Duodenal mucosa (tissue), 2 donors: ENCODE measurements around the gene GAB4.

ENCODE experiments used
- H3K27ac ChIP-seq: one replicate; pipeline ENCODE4 v1.7.0; 2013; ENCODE audit warnings: low read depth, low read length
- H3K27me3 ChIP-seq, 2 donors: one replicate each; pipeline ENCODE4 v1.7.0; 2013; ENCODE audit warnings: low read length in 2 of 2, control low read depth in 1 of 2; ENCODE audit not compliant: insufficient read depth in 2 of 2, control insufficient read depth in 1 of 2
- H3K36me3 ChIP-seq, 2 donors: one replicate each; pipeline ENCODE4 v1.7.0; 2013; ENCODE audit warnings: low read length in 2 of 2, control low read depth in 1 of 2; ENCODE audit not compliant: insufficient read depth in 2 of 2, control insufficient read depth in 1 of 2
- H3K4me1 ChIP-seq, 2 donors: one replicate each; pipeline ENCODE4 v1.7.0; 2013; ENCODE audit warnings: low read length in 2 of 2, control low read depth in 1 of 2; ENCODE audit not compliant: insufficient read depth in 2 of 2, control insufficient read depth in 1 of 2
- H3K4me3 ChIP-seq, 2 donors: one replicate each; pipeline ENCODE4 v1.7.0; 2013; ENCODE audit warnings: low read length in 2 of 2, low read depth in 1 of 2
- H3K9ac ChIP-seq, 2 donors: one replicate each; pipeline ENCODE4 v1.7.0; 2013; ENCODE audit warnings: low read length in 2 of 2, low read depth in 1 of 2
- H3K9me3 ChIP-seq, 2 donors: one replicate each; pipeline ENCODE4 v1.7.0; 2013; ENCODE audit warnings: low read length in 2 of 2, control low read depth in 1 of 2; ENCODE audit not compliant: control insufficient read depth in 1 of 2

Gene GAB4

DNA sequence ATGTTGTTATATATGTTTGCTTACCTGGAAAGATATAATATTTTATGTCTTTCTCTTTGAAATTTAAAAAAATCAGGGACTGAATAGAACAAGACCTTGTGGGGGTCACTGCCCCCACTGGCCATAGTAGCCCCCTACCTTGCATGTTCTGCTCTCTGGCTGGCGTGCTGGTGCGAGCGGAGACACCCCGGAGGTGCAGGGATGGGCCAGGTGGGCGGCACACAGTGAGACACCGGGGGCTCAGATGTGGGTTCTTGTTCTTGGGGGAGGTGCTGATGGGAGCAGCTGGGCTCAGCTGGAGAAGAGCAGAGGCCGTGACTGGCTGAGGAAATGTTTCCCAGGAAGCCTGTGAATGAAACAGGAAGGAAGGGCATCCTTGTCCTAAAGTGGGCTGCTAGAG, 20.2 kb downstream of the GAB4 start:
- Histone ChIP-seq H3K9ac (no peak overlapping the region), H3K27me3 (no peaks in the 10 kb centered on the region), H3K36me3 (no peaks in the 10 kb centered on the region), H3K4me1 (no peaks in the 10 kb centered on the region), H3K4me3 (no peak overlapping the region), H3K9me3 (peaks cover 7 to 12% of the 10 kb centered on the region in 2 donors), H3K27ac (no peak overlapping the region)

DNA sequence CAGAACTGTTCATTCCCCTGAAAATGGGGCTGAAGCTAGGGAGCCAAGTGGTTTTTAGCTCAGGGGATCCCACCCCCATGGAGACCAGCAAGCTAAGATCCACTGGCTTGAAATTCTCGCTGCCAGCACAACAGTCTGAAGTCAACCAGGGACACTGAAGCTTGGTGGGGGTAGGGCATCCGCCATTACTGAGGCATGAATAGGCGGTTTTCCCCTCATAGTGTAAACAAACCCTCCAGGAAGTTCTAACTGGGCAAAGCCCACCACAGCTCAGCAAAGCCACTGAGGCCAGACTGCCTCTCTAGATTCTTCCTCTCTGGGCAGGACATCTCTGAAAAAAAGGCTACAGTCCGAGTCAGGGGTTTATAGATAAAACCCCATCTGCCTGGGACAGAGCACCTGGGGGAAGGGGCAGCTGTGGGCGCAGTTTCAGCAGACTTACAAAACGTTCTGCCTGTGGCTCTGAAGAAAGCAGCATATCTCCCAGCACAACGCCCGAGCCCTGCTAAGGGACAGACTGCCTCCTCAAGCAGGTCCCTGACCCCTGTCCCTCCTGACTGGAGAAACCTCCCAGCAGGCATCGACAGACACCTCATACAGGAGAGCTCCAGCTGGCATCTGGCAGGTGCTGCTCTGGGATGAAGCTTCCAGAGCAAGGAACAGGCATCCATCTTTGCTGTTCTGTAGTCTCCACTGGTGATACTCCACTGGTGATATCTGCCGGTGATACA, 32.7 kb downstream of the GAB4 start:
- Histone ChIP-seq H3K9me3 (no peaks in the 10 kb centered on the region), H3K4me3 (no peak overlapping the region), H3K27me3 (no peaks in the 10 kb centered on the region), H3K9ac (no peak overlapping the region), H3K36me3 (no peaks in the 10 kb centered on the region), H3K4me1 (no peaks in the 10 kb centered on the region), H3K27ac (no peak overlapping the region)

DNA sequence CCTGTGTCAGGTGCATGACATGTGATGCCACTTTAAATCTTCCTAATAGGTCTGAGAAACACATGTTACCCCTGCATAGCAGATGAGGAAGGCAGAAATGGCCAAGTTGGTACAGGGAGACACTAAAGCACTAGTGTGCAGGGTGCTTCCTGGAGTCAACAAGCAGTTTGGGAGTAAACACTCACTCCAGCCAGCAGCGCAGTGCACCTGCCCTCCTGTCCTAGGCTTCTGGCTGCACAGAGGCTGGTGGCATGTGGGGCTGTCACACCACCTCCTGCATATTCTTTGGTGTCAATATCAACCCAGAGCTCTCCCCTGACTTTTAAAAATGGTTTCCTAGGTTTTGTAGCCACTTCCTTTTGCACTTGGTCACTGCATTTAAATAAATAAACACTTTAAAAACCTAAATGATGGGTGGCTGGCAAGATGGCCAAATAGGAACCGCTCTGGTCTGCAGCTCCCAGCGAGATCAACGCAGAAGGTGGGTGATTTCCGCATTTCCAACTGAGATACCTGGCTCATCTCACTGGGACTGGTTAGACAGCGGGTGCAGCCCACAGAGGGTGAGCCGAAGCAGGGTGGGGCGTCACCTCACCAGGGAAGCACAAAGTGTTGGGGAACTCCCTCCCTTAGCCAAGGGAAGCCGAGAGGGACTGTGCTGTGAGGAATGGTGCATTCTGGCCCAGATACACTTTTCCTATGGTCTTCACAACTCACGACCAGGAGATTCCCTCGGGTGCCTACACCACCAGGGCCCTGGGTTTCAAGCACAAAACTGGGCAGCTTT, 33.5 kb downstream of the GAB4 start:
- H3K4me3 ChIP-seq = no peak overlapping the region
- H3K36me3 ChIP-seq = no peaks in the 10 kb centered on the region
- no peaks in the 10 kb centered on the region for H3K9me3 ChIP-seq
- H3K27ac ChIP-seq = no peak overlapping the region
- no peaks in the 10 kb centered on the region for H3K27me3 ChIP-seq
- no peaks in the 10 kb centered on the region for H3K4me1 ChIP-seq
- no peak overlapping the region for H3K9ac ChIP-seq

DNA sequence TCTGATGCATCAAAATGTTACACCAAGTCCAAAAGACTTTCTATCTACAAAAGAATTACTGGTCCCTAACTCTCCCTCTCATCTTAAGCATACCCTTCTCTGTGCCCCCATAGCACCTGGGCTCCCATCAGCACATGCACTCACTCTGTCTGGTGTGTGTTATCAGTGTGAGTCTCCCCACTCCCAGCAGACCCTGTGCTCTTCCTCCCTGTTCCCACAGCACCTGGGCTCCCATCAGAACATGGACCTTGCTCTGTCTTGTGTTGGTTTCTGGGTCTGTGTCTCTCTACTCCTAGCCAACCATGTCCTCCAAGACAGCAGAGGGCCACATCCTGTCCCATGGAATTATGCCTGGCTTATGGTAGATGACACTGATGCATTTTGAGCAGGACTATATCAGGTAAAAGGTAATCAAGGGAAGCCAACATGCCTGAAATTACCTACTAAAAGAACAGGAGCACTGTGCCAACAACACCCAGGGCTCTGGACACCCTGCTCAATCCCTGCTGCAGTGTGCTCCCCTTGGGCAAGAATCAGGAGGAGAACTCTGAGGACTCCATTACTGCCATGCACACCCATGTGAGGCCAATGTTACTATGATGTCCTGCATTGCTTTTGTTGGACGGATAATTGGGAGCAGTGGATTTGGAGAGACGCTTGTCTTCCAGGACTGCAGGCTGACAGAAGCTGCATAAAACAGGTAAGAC, 34.3 kb downstream of the GAB4 start:
- no peak overlapping the region for H3K4me3 ChIP-seq
- H3K4me1 ChIP-seq = no peaks in the 10 kb centered on the region
- no peaks in the 10 kb centered on the region for H3K36me3 ChIP-seq
- no peak overlapping the region for H3K9ac ChIP-seq
- no peaks in the 10 kb centered on the region for H3K9me3 ChIP-seq
- no peaks in the 10 kb centered on the region for H3K27me3 ChIP-seq
- no peak overlapping the region for H3K27ac ChIP-seq

DNA sequence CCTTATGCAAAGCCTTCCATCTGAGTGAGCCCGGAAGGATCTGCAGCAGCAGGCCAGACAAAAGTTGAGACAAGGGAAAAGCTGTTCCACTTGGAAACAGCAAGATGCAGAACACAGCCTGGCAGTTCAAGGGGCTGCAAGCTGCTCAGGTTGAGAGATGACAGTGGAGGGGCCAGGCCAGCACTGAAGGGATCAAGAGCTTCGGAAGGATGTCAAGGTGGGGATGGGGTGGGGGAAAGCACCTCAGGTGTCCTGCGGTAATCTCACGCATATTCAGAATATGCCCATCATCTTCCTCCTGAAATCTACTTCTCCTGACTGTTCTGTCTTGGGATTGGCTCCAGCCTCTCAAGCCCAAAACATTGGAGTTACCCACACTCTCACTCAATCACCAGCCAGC, 35.7 kb downstream of the GAB4 start:
- no peak overlapping the region for H3K4me3 ChIP-seq
- no peak overlapping the region for H3K27ac ChIP-seq
- H3K27me3 ChIP-seq = no peaks in the 10 kb centered on the region
- no peaks in the 10 kb centered on the region for H3K4me1 ChIP-seq
- no peaks in the 10 kb centered on the region for H3K9me3 ChIP-seq
- no peaks in the 10 kb centered on the region for H3K36me3 ChIP-seq
- no peak overlapping the region for H3K9ac ChIP-seq

DNA sequence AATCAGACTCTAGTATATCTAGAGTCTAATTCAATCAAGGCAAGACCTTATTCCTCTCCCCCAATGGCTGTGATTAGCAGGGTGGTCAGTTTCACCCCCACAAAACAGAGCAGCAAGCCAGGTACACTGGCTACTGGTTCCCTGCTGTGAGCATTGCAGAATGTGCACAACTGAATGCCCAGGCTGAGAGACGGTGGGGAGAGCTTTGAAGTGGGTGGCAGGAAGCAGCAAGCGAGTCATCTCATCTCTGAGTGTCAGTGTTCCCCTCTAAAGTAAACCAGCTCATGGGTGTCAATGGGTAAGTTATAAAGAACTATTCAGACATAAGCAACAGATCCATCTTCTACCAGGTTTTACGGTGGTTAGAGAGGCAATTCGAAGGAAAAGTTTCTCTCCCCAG, 37.6 kb downstream of the GAB4 start:
- no peaks in the 10 kb centered on the region for H3K9me3 ChIP-seq
- no peaks in the 10 kb centered on the region for H3K27me3 ChIP-seq
- H3K9ac ChIP-seq = no peak overlapping the region
- H3K4me1 ChIP-seq = no peaks in the 10 kb centered on the region
- H3K36me3 ChIP-seq = no peaks in the 10 kb centered on the region
- H3K4me3 ChIP-seq = no peak overlapping the region
- H3K27ac ChIP-seq = no peak overlapping the region

DNA sequence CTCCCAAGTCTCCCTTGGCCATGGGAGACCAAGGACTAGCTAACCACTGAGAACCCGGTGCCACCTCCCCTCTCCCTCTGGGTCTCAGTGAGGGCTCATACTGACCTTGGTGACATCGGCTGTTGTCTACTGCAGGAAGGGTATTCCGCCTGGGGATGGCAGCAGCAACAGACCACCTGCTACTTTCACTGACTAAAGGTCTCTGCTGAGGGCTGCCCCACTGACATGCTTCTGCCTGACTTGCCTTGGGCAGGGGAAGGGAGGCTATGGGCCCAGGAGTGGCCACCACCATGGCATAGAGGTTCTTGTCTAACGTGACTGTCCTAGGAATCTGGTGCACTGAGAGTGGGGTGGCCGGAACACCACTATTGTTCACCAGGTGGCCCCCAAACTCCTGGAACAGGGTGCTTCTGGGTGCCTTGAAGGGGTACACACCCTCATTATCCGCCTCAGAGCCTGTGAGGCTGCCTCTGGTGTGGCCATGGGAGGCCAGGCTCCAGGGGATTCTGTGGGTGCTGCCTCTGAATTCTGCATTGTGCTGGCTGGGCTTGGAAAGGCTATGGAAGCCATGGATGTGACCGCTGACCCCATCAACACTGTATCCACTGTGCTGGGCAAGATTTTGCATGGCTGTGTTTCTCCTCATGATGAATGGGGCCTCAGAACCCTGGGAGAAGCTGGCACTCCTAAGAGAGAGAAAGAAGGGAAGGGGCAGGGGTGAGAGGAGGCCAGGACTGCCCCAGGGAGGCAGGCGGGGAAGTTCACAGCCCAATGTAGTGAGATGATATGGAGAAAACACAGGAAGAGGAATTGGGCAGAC, 38.3 kb downstream of the GAB4 start:
- H3K27ac ChIP-seq = no peak overlapping the region
- no peaks in the 10 kb centered on the region for H3K27me3 ChIP-seq
- H3K4me3 ChIP-seq = no peak overlapping the region
- H3K9me3 ChIP-seq = no peaks in the 10 kb centered on the region
- no peak overlapping the region for H3K9ac ChIP-seq
- no peaks in the 10 kb centered on the region for H3K4me1 ChIP-seq
- no peaks in the 10 kb centered on the region for H3K36me3 ChIP-seq

DNA sequence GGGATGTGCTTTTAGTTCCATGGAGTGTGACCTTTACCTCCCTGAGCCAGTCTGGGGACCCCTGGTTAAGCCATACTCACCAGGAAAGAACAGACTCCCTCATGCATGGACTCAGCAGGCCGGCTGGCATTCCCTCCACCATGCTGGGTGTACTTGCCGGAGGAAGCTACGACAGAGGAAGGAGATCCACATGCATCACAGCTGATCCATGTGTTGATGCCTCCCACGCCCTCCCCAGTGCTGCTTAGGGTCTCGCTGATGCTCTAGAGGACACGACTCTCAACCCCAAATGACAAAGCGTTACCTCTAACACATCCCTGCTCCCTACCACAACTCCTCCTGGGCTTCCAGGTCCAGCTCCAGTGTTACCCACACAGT, 39.8 kb downstream of the GAB4 start:
- Histone ChIP-seq H3K27ac (no peak overlapping the region), H3K4me3 (no peak overlapping the region), H3K36me3 (no peaks in the 10 kb centered on the region), H3K27me3 (no peaks in the 10 kb centered on the region), H3K9ac (no peak overlapping the region), H3K9me3 (no peaks in the 10 kb centered on the region), H3K4me1 (no peaks in the 10 kb centered on the region)

DNA sequence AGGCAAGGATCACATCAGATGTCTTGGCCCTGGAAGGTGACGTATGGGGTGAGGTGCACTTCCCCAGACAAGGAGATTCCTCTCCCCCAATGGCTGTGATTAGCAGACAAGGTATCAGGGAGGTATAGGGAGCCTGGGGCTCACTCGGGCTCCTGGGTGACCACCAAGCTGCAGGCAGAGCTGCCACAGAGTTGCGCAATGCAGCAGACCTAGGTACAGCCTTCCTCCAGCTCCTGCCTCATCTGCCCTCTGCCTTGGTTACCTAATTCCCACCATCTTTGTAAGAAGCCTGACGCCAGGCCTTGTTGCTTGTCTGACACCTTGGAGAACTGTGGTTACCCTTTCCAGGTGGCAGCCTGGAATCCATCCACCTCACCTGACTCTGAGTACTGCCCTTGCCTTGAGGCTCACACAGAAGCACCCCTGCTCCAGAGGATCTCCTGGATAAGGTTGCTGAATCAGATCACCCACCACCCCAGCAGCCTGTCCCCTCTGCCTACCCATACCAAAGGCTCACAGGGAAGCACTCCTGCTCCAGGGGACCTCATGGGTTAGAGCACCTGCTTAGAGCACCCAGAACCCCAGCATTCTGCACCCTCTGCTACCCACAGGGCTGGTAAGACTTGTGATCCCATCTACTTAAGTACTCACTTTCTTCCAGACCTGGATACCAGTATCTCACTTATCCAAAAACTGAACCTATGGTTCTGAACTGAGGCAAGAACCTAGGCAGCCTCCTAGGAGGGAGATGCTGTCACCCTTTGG, 40.4 kb downstream of the GAB4 start:
- Histone ChIP-seq H3K36me3 (no peaks in the 10 kb centered on the region), H3K4me1 (no peaks in the 10 kb centered on the region), H3K9ac (no peak overlapping the region), H3K27me3 (no peaks in the 10 kb centered on the region), H3K27ac (no peak overlapping the region), H3K4me3 (no peak overlapping the region), H3K9me3 (no peaks in the 10 kb centered on the region)
